Loucy (cell line): ENCODE data around the gene ACHE.

Source experiments
- EZH2phosphoT487 ChIP-seq: fragments of 200-600 bp; IDR thresholded peaks from 2 replicates; pipeline ENCODE4 v1.6.1; 2018; ENCODE audit warnings: antibody characterized with exemption, mild to moderate bottlenecking, moderate library complexity, borderline replicate concordance
- TF ChIP-seq, protein P1 (sequence below): fragments of 200-600 bp; sonication (generic); conservative IDR thresholded peaks from 2 replicates; pipeline ENCODE4 v1.5.1; 2014; ENCODE audit warnings: mild to moderate bottlenecking, antibody characterized with exemption, low read length

DNA sequence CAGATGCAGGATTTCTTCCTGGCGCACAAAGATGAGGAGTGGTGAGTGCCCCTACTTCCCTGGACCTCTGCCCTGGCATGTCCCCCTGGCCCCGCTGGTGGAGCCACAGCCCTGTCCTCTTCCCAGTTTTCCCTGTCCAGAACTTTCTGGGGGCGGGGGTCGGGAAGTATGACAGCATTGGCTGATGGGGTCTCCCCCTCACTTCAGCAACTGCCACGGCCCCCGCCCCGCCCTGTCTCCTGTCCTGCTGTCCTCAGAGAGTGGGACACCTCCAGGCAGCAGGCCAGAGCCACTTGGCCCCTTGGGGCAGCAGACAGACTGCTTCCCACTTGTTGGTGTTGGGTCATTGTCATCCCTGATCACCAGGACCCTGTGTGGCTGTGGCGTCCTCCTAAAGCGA lies 13.5 kb downstream of the ACHE start:
- TF ChIP-seq, protein P1, sequence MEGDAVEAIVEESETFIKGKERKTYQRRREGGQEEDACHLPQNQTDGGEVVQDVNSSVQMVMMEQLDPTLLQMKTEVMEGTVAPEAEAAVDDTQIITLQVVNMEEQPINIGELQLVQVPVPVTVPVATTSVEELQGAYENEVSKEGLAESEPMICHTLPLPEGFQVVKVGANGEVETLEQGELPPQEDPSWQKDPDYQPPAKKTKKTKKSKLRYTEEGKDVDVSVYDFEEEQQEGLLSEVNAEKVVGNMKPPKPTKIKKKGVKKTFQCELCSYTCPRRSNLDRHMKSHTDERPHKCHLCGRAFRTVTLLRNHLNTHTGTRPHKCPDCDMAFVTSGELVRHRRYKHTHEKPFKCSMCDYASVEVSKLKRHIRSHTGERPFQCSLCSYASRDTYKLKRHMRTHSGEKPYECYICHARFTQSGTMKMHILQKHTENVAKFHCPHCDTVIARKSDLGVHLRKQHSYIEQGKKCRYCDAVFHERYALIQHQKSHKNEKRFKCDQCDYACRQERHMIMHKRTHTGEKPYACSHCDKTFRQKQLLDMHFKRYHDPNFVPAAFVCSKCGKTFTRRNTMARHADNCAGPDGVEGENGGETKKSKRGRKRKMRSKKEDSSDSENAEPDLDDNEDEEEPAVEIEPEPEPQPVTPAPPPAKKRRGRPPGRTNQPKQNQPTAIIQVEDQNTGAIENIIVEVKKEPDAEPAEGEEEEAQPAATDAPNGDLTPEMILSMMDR: no peak
- TF ChIP-seq EZH2phosphoT487: no peak
